Sigmoid colon (tissue), 3 donors: ENCODE measurements around the gene LRRC8B.

Experiments used
- CTCF ChIP-seq, 4 experiments: fragments of 450-650 bp in 3 of 4; fragments of 200-600 bp in 1 of 4; IDR thresholded peaks; one replicate each; pipeline ENCODE4 v1.5.1; 2016 to 2019; ENCODE audit warnings: antibody characterized with exemption in 4 of 4, mild to moderate bottlenecking in 3 of 4, moderate library complexity in 2 of 4
- POLR2A ChIP-seq, 2 donors: fragments of 450-650 bp; IDR thresholded peaks; one replicate each; pipeline ENCODE4 v1.6.1; 2016; ENCODE audit warnings: antibody characterized with exemption in 2 of 2, mild to moderate bottlenecking in 2 of 2, moderate library complexity in 2 of 2

GRCh38 chr1:89555550-89555949 is 30.9 kb downstream of the LRRC8B start:
- TF ChIP-seq CTCF (IDR thresholded peaks at IDR 0.05), result no peak
- TF ChIP-seq POLR2A (IDR thresholded peaks at IDR 0.05), result no peak
